ENCODE data around the gene FAM163B. TPM values are rescaled to one million over a fixed set of nuclear protein-coding genes. Genes with fewer than 3 reads are reported as not detected.

FAM163B gene
- total and polyA plus RNA-seq, 9 of the 15 experiments (the other 6 are each of a cell fraction or from before 2014, with no cell fraction given), result not detected

DNA sequence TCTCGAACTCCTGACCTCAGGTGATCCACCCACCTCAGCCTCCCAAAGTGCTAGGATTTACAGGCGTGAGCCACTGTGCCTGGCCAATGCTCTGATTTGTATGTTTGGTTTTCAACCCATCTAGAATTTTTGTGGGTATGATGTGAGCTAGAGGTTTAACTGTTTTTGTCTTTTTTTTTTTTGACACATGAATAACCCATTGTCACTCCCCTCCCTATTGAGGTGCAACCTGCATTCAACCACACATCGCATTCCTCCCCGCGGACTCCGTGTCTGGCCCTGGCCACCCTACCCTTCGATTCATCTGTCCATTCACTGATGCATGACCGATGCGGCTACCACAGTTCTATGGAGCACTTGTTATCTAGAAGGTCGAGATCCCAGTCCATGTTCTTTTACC lies 9.5 kb upstream of the FAM163B start (continued):
- TF ChIP-seq GATA2 (CRISPR knock-in tag; IDR thresholded peaks at IDR 0.05) (no peak), CREB3 (tag; conservative IDR thresholded peaks at IDR 0.05; ENCODE audit: low read depth) (no peak), FOXO4 (CRISPR knock-in tag; IDR thresholded peaks at IDR 0.05) (no peak), DACH1 (IDR thresholded peaks at IDR 0.05; ENCODE audit: partially characterized antibody) (no peak)

- Histone ChIP-seq H3K9me3 (replicated peaks; ENCODE audit: control insufficient read depth, insufficient read depth, low read depth, low read length) (no peaks in the 10 kb centered on the region), H3K4me3 (no peak overlapping the region), H3K27me3 (ENCODE audit: control insufficient read depth in 2 of 2, insufficient read depth in 2 of 2, low read length in 2 of 2) (peaks cover 17 to 65% of the 10 kb centered on the region in 2 experiments; a peak in 4 of 5 replicates), H3K79me2 (ENCODE audit: control insufficient read depth, insufficient read depth, low read length) (no peaks in the 10 kb centered on the region), H3K27ac (ENCODE audit: extremely low read depth, low read depth, low read length) (no peak overlapping the region), H4K20me1 (replicated peaks; ENCODE audit: control insufficient read depth, insufficient read depth, low read length) (peaks cover 18% of the 10 kb centered on the region), H3K36me3 (ENCODE audit: control insufficient read depth, insufficient read depth, low read length) (no peaks in the 10 kb centered on the region), H3K4me2 (ENCODE audit: insufficient read depth, low read length) (no peak overlapping the region), H3K9ac (ENCODE audit: insufficient read depth in 1 of 2, low read depth in 2 of 2, low read length in 2 of 2) (no peak overlapping the region), H2AFZ (ENCODE audit: low read depth, low read length) (no peak overlapping the region), H3K4me1 (replicated peaks in 1 of 2; ENCODE audit: control insufficient read depth in 2 of 2, insufficient read depth in 2 of 2, low read length in 2 of 2) (no peaks in the 10 kb centered on the region), H3K9me1 (ENCODE audit: control insufficient read depth, insufficient read depth, low read length) (no peaks in the 10 kb centered on the region)
- ATAC-seq (no peak), FAIRE-seq (no peak), DNase-seq (ENCODE audit: extremely low read depth in 1 of 4, low spot score in 3 of 4) (no peak)
- in situ Hi-C loops (cut with MboI), result no loop called here
- BruUV-seq (replicated peaks), result no TSS peak
- ChIA-PET POLR2A (no interaction called here), CTCF (ENCODE audit: low intra/inter-chr PET ratio) (no interaction called here)
- 0% methylated on average over 11 of the region's 13 CpGs for WGBS (ENCODE audit: insufficient coverage, low coverage, missing lambda C conversion rate)
- intact Hi-C loops (cut with micrococcal nuclease), result no loop called here
- no peak for TF ChIP-seq HEY1 (CRISPR knock-in tag; IDR thresholded peaks at IDR 0.05; ENCODE audit: borderline replicate concordance)
- no peak for TF ChIP-seq ZFP1 (CRISPR knock-in tag; IDR thresholded peaks at IDR 0.05)
- no peak for TF ChIP-seq TAF9B (IDR thresholded peaks at IDR 0.05; ENCODE audit: partially characterized antibody)
- TF ChIP-seq, protein P1, sequence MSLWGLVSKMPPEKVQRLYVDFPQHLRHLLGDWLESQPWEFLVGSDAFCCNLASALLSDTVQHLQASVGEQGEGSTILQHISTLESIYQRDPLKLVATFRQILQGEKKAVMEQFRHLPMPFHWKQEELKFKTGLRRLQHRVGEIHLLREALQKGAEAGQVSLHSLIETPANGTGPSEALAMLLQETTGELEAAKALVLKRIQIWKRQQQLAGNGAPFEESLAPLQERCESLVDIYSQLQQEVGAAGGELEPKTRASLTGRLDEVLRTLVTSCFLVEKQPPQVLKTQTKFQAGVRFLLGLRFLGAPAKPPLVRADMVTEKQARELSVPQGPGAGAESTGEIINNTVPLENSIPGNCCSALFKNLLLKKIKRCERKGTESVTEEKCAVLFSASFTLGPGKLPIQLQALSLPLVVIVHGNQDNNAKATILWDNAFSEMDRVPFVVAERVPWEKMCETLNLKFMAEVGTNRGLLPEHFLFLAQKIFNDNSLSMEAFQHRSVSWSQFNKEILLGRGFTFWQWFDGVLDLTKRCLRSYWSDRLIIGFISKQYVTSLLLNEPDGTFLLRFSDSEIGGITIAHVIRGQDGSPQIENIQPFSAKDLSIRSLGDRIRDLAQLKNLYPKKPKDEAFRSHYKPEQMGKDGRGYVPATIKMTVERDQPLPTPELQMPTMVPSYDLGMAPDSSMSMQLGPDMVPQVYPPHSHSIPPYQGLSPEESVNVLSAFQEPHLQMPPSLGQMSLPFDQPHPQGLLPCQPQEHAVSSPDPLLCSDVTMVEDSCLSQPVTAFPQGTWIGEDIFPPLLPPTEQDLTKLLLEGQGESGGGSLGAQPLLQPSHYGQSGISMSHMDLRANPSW (CRISPR knock-in tag; IDR thresholded peaks at IDR 0.05), result no peak
- no peak for TF ChIP-seq LARP7 (IDR thresholded peaks at IDR 0.05)
- TF ChIP-seq, protein P2, sequence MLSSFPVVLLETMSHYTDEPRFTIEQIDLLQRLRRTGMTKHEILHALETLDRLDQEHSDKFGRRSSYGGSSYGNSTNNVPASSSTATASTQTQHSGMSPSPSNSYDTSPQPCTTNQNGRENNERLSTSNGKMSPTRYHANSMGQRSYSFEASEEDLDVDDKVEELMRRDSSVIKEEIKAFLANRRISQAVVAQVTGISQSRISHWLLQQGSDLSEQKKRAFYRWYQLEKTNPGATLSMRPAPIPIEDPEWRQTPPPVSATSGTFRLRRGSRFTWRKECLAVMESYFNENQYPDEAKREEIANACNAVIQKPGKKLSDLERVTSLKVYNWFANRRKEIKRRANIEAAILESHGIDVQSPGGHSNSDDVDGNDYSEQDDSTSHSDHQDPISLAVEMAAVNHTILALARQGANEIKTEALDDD (IDR thresholded peaks at IDR 0.05), result no peak
- TF ChIP-seq, protein P3, sequence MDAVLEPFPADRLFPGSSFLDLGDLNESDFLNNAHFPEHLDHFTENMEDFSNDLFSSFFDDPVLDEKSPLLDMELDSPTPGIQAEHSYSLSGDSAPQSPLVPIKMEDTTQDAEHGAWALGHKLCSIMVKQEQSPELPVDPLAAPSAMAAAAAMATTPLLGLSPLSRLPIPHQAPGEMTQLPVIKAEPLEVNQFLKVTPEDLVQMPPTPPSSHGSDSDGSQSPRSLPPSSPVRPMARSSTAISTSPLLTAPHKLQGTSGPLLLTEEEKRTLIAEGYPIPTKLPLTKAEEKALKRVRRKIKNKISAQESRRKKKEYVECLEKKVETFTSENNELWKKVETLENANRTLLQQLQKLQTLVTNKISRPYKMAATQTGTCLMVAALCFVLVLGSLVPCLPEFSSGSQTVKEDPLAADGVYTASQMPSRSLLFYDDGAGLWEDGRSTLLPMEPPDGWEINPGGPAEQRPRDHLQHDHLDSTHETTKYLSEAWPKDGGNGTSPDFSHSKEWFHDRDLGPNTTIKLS (IDR thresholded peaks at IDR 0.05; ENCODE audit: borderline replicate concordance, low read depth), result no peak
- no peak for TF ChIP-seq SRF (CRISPR knock-in tag; IDR thresholded peaks at IDR 0.05)
- no peak for TF ChIP-seq KLF16 (IDR thresholded peaks at IDR 0.05)
Measured at GRCh38 chr9:133616643-133617405, 7.6 kb upstream of the FAM163B start.

Measured in K562 (cell line).